H1 (cell line): ENCODE data around the gene TSFM. TPM values are rescaled to one million over a fixed set of nuclear protein-coding genes. Genes with fewer than 3 reads are reported as not detected.

ENCODE experiments used
- BACH1 ChIP-seq: IDR thresholded peaks from 2 replicates; pipeline ENCODE4 v1.6.1; 2012; ENCODE audit warnings: low read length, improper control_type of control experiment
- JUND ChIP-seq: IDR thresholded peaks from 2 replicates; pipeline ENCODE4 v1.6.1; 2011; ENCODE audit warnings: mild to moderate bottlenecking, improper control_type of control experiment, low read length
- RBBP5 ChIP-seq: IDR thresholded peaks from 2 replicates; pipeline ENCODE4 v1.7.1; 2012; ENCODE audit warnings: low read depth, mild to moderate bottlenecking, inconsistent platforms, low read length, moderate library complexity, borderline replicate concordance
- SIX5 ChIP-seq: IDR thresholded peaks from 2 replicates; pipeline ENCODE4 v1.6.1; 2011; ENCODE audit warnings: mild to moderate bottlenecking, low read depth, low read length
- SP4 ChIP-seq: IDR thresholded peaks from 2 replicates; pipeline ENCODE4 v1.6.1; 2012; ENCODE audit warnings: low read length, inconsistent platforms
- polyA plus RNA-seq, 7 experiments: library from polyadenylated mRNA; depleted of rRNA in 3 of 7; stranded (reverse) in 5 of 7; unstranded in 2 of 7; fragments of >200 nt in 5 of 7; fragments of 200-250 nt in 2 of 7; gene quantifications; 1 replicate in 5 of 7; 2 replicates in 1 of 7; 4 replicates in 1 of 7; pipeline versions ENCODE4 v1.2.1 to v1.2.3, GENCODE V29; 2011 to 2013; ENCODE audit warnings: missing spikeins in 2 of 7, mixed read lengths in 2 of 7
- total RNA-seq: library from RNA; stranded (reverse); fragmentation: NEBNext Ultra II Directional; extraction: Animal tissue kit (Norgen Biotek cat#: 25700); gene quantifications from 2 replicates; pipeline ENCODE4 v1.2.1, GENCODE V29; 2021
- TF ChIP-seq, protein P1 (sequence below): fragments of 300-600 bp; sonication (generic); IDR thresholded peaks from 2 replicates; pipeline ENCODE4 v1.7.1; 2012; ENCODE audit warnings: low read length, moderate library complexity, mild to moderate bottlenecking, inconsistent platforms; ENCODE audit not compliant: insufficient replicate concordance

TSFM gene
- total and polyA plus RNA-seq, 2 of the 8 experiments (the other 6 are each of a cell fraction or from before 2014, with no cell fraction given) = 17.4 to 49.8 TPM

DNA sequence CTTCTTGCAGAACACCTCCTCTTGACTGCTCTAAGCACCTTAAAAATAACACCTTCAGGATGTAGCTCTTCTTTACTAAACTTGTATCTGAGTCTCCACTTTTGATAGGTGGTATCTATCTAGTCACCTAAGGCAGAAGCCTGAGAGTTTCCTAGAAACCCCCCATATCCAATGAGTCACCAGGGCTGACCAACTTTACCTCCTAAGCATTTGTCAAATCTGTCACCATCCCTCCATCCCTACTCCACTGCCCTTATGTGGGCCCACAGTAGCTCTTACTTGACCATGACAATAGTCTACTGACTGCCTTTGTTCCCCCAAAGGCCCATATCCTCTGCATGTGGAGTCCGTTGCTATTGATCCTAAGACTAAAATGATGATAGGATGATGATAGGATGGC is 20.0 kb downstream of the TSFM start (continued):
- TF ChIP-seq, protein P1, sequence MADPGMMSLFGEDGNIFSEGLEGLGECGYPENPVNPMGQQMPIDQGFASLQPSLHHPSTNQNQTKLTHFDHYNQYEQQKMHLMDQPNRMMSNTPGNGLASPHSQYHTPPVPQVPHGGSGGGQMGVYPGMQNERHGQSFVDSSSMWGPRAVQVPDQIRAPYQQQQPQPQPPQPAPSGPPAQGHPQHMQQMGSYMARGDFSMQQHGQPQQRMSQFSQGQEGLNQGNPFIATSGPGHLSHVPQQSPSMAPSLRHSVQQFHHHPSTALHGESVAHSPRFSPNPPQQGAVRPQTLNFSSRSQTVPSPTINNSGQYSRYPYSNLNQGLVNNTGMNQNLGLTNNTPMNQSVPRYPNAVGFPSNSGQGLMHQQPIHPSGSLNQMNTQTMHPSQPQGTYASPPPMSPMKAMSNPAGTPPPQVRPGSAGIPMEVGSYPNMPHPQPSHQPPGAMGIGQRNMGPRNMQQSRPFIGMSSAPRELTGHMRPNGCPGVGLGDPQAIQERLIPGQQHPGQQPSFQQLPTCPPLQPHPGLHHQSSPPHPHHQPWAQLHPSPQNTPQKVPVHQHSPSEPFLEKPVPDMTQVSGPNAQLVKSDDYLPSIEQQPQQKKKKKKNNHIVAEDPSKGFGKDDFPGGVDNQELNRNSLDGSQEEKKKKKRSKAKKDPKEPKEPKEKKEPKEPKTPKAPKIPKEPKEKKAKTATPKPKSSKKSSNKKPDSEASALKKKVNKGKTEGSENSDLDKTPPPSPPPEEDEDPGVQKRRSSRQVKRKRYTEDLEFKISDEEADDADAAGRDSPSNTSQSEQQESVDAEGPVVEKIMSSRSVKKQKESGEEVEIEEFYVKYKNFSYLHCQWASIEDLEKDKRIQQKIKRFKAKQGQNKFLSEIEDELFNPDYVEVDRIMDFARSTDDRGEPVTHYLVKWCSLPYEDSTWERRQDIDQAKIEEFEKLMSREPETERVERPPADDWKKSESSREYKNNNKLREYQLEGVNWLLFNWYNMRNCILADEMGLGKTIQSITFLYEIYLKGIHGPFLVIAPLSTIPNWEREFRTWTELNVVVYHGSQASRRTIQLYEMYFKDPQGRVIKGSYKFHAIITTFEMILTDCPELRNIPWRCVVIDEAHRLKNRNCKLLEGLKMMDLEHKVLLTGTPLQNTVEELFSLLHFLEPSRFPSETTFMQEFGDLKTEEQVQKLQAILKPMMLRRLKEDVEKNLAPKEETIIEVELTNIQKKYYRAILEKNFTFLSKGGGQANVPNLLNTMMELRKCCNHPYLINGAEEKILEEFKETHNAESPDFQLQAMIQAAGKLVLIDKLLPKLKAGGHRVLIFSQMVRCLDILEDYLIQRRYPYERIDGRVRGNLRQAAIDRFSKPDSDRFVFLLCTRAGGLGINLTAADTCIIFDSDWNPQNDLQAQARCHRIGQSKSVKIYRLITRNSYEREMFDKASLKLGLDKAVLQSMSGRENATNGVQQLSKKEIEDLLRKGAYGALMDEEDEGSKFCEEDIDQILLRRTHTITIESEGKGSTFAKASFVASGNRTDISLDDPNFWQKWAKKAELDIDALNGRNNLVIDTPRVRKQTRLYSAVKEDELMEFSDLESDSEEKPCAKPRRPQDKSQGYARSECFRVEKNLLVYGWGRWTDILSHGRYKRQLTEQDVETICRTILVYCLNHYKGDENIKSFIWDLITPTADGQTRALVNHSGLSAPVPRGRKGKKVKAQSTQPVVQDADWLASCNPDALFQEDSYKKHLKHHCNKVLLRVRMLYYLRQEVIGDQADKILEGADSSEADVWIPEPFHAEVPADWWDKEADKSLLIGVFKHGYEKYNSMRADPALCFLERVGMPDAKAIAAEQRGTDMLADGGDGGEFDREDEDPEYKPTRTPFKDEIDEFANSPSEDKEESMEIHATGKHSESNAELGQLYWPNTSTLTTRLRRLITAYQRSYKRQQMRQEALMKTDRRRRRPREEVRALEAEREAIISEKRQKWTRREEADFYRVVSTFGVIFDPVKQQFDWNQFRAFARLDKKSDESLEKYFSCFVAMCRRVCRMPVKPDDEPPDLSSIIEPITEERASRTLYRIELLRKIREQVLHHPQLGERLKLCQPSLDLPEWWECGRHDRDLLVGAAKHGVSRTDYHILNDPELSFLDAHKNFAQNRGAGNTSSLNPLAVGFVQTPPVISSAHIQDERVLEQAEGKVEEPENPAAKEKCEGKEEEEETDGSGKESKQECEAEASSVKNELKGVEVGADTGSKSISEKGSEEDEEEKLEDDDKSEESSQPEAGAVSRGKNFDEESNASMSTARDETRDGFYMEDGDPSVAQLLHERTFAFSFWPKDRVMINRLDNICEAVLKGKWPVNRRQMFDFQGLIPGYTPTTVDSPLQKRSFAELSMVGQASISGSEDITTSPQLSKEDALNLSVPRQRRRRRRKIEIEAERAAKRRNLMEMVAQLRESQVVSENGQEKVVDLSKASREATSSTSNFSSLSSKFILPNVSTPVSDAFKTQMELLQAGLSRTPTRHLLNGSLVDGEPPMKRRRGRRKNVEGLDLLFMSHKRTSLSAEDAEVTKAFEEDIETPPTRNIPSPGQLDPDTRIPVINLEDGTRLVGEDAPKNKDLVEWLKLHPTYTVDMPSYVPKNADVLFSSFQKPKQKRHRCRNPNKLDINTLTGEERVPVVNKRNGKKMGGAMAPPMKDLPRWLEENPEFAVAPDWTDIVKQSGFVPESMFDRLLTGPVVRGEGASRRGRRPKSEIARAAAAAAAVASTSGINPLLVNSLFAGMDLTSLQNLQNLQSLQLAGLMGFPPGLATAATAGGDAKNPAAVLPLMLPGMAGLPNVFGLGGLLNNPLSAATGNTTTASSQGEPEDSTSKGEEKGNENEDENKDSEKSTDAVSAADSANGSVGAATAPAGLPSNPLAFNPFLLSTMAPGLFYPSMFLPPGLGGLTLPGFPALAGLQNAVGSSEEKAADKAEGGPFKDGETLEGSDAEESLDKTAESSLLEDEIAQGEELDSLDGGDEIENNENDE = no peak
- TF ChIP-seq SP4 (no peak), SIX5 (no peak), BACH1 (no peak), JUND (no peak), RBBP5 (no peak)
- TF ChIP-seq, all 59 proteins: peak for 0
